Mammary epithelial cell (primary cell): ENCODE data around the gene EEF2.

Experiments
- CTCF ChIP-seq, 2 donors: IDR thresholded peaks in 1 of 2; conservative IDR thresholded peaks in 1 of 2; 2 replicates each; pipeline ENCODE4 v1.5.1; 2011 to 2012; ENCODE audit warnings: inconsistent platforms in 2 of 2, low read length in 2 of 2, mild to moderate bottlenecking in 2 of 2, control low read depth in 1 of 2, low read depth in 1 of 2; ENCODE audit not compliant: insufficient read depth in 1 of 2; ENCODE audit errors: extremely low read depth in 1 of 2
- EZH2 ChIP-seq: IDR thresholded peaks from 2 replicates; pipeline ENCODE4 v1.6.1; 2012; ENCODE audit warnings: low read length, inconsistent platforms, borderline replicate concordance

GRCh38 chr19:4030552-4030951 is 45.3 kb upstream of the EEF2 start:
- no peak for TF ChIP-seq CTCF (conservative IDR thresholded peaks at IDR 0.05 in 1 of 2, IDR thresholded peaks at IDR 0.05 in 1 of 2; ENCODE audit: extremely low read depth in 1 of 2, insufficient read depth in 1 of 2, low read depth in 1 of 2, low read length in 2 of 2)
- TF ChIP-seq EZH2: no peak
